T-helper 1 cell (primary cell): Measurements from ENCODE around the gene OR52E8.

Experiments used
- DNase-seq, 5 donors: peaks; one replicate each; pipeline ENCODE4 v3.0.0-alpha.2; 2012 to 2020

Gene OR52E8

GRCh38 chr11:5807580-5807979 lies 49.9 kb downstream of the OR52E8 start:
- no peak for DNase-seq
